HEK293 (cell line): ENCODE data around the gene IRAK4.

ENCODE experiments used
- CTCF ChIA-PET: fragments of 350-600 bp; formaldehyde crosslinking; extraction: SDS; loops from one replicate; lab custom pipeline; 2021; ENCODE audit warnings: antibody characterized with exemption; lab: Yijun Ruan, JAX
- POLR2A ChIA-PET: fragments of 300-600 bp; formaldehyde crosslinking; extraction: SDS; loops from one replicate; lab custom pipeline; 2020; ENCODE audit warnings: antibody characterized with exemption, inconsistent platforms; lab: Yijun Ruan, JAX
- H3K27ac ChIP-seq: fragments of 200-500 bp; sonication (Bioruptor generic); 2 replicates; pipeline ENCODE4 v1.5.1; 2014; ENCODE audit warnings: low read depth, low read length, control low read depth, inconsistent platforms; ENCODE audit errors: extremely low read depth
- H3K36me3 ChIP-seq, 2 experiments: fragments of 200-500 bp in 1 of 2; sonication (Bioruptor generic) in 1 of 2; 1 replicate in 1 of 2; 2 replicates in 1 of 2; pipeline ENCODE4 v1.5.1; 2014 to 2017; ENCODE audit warnings: inconsistent platforms in 2 of 2, low read length in 2 of 2; ENCODE audit not compliant: control insufficient read depth in 2 of 2, insufficient read depth in 1 of 2
- H3K4me1 ChIP-seq: fragments of 200-500 bp; sonication (Bioruptor generic); 2 replicates; pipeline ENCODE4 v1.5.1; 2014; ENCODE audit warnings: mild to moderate bottlenecking, low read length, inconsistent platforms; ENCODE audit not compliant: control insufficient read depth, insufficient read depth
- H3K4me3 ChIP-seq: 2 replicates; pipeline ENCODE4 v1.5.1; 2011; ENCODE audit warnings: low read depth, mild to moderate bottlenecking, control low read depth, low read length, moderate library complexity
- H3K9me3 ChIP-seq: fragments of 200-500 bp; sonication (Bioruptor generic); 2 replicates; pipeline ENCODE4 v1.5.1; 2014; ENCODE audit warnings: low read depth, low read length, inconsistent platforms; ENCODE audit not compliant: control insufficient read depth, insufficient read depth
- FEZF1 ChIP-seq: fragments of 450-650 bp; formaldehyde crosslinking; IDR thresholded peaks from 2 replicates; pipeline ENCODE4 v1.5.1; 2016; ENCODE audit warnings: missing biosample characterization, missing genetic modification characterization
- MEIS1 ChIP-seq: sonication (generic); formaldehyde crosslinking; IDR thresholded peaks from 2 replicates; pipeline ENCODE4 v1.8.1; 2022; ENCODE audit warnings: missing genetic modification reagents, mild to moderate bottlenecking, borderline replicate concordance
- MYNN ChIP-seq: fragments of 450-650 bp; formaldehyde crosslinking; IDR thresholded peaks from 2 replicates; pipeline ENCODE4 v1.5.1; 2016; ENCODE audit warnings: missing biosample characterization, missing genetic modification characterization, borderline replicate concordance
- ZFP37 ChIP-seq: fragments of 450-650 bp; formaldehyde crosslinking; IDR thresholded peaks from 2 replicates; pipeline ENCODE4 v1.5.1; 2016; ENCODE audit warnings: missing biosample characterization, missing genetic modification characterization
- ZFP69B ChIP-seq: fragments of 450-650 bp; formaldehyde crosslinking; IDR thresholded peaks from 2 replicates; pipeline ENCODE4 v1.5.1; 2016; ENCODE audit warnings: missing biosample characterization, missing genetic modification characterization
- ZNF121 ChIP-seq: fragments of 450-650 bp; formaldehyde crosslinking; IDR thresholded peaks from 2 replicates; pipeline ENCODE4 v1.5.1; 2016; ENCODE audit warnings: missing biosample characterization, missing genetic modification characterization
- ZNF132 ChIP-seq: fragments of 450-650 bp; formaldehyde crosslinking; IDR thresholded peaks from 2 replicates; pipeline ENCODE4 v1.5.1; 2017; ENCODE audit warnings: missing biosample characterization, missing genetic modification characterization, borderline replicate concordance
- ZNF174 ChIP-seq: fragments of 450-650 bp; formaldehyde crosslinking; IDR thresholded peaks from 2 replicates; pipeline ENCODE4 v1.5.0; 2017; ENCODE audit warnings: missing biosample characterization, mild to moderate bottlenecking, missing genetic modification characterization
- ZNF274 ChIP-seq, 2 experiments: fragments of 200-500 bp in 1 of 2; fragments of 450-650 bp in 1 of 2; sonication (Bioruptor generic) in 1 of 2; formaldehyde crosslinking in 1 of 2; IDR thresholded peaks; 2 replicates each; pipeline versions ENCODE4 v1.5.1 to v1.6.1; 2014 to 2016; ENCODE audit warnings: borderline replicate concordance in 1 of 2, inconsistent platforms in 1 of 2, low read length in 1 of 2, missing biosample characterization in 1 of 2, missing genetic modification characterization in 1 of 2
- ZNF341 ChIP-seq: fragments of 450-650 bp; formaldehyde crosslinking; IDR thresholded peaks from 2 replicates; pipeline ENCODE4; 2016; ENCODE audit warnings: low read depth, missing biosample characterization, missing genetic modification characterization
- ZNF350 ChIP-seq: fragments of 450-650 bp; formaldehyde crosslinking; IDR thresholded peaks from 2 replicates; pipeline ENCODE4 v1.5.0; 2017; ENCODE audit warnings: missing biosample characterization, mild to moderate bottlenecking, missing genetic modification characterization
- ZNF501 ChIP-seq: fragments of 450-650 bp; formaldehyde crosslinking; IDR thresholded peaks from 2 replicates; pipeline ENCODE4 v1.5.1; 2016; ENCODE audit warnings: missing biosample characterization, missing genetic modification characterization
- ZNF529 ChIP-seq: fragments of 450-650 bp; formaldehyde crosslinking; IDR thresholded peaks from 2 replicates; pipeline ENCODE4 v1.5.1; 2017; ENCODE audit warnings: missing genetic modification characterization, missing biosample characterization; ENCODE audit not compliant: insufficient replicate concordance
- ZNF548 ChIP-seq: fragments of 450-650 bp; formaldehyde crosslinking; IDR thresholded peaks from 2 replicates; pipeline ENCODE4 v1.5.1; 2016; ENCODE audit warnings: missing biosample characterization, missing genetic modification characterization
- ZNF777 ChIP-seq: fragments of 450-650 bp; formaldehyde crosslinking; IDR thresholded peaks from 2 replicates; pipeline ENCODE4 v1.5.1; 2017; ENCODE audit warnings: missing biosample characterization, missing genetic modification characterization, borderline replicate concordance
- ZNF837 ChIP-seq: fragments of 450-650 bp; formaldehyde crosslinking; IDR thresholded peaks from 2 replicates; pipeline ENCODE4 v1.5.1; 2016; ENCODE audit warnings: missing biosample characterization, missing genetic modification characterization
- TF ChIP-seq, protein P1 (sequence below): fragments of 450-650 bp; formaldehyde crosslinking; IDR thresholded peaks from 2 replicates; pipeline ENCODE4 v1.5.1; 2017; ENCODE audit warnings: missing biosample characterization, missing genetic modification characterization
- TF ChIP-seq, protein P2 (sequence below): fragments of 450-650 bp; formaldehyde crosslinking; IDR thresholded peaks from 2 replicates; pipeline ENCODE4 v1.5.1; 2016; ENCODE audit warnings: missing biosample characterization, missing genetic modification characterization
- TF ChIP-seq, protein P3 (sequence below): fragments of 450-650 bp; IDR thresholded peaks from 2 replicates; pipeline ENCODE4 v1.5.1; 2018; ENCODE audit warnings: missing biosample characterization, missing genetic modification characterization
- TF ChIP-seq, protein P4 (sequence below): fragments of 450-650 bp; formaldehyde crosslinking; IDR thresholded peaks from 2 replicates; pipeline ENCODE4 v1.5.1; 2016; ENCODE audit warnings: missing biosample characterization, missing genetic modification characterization, borderline replicate concordance
- TF ChIP-seq, protein P5 (sequence below): fragments of 450-650 bp; formaldehyde crosslinking; IDR thresholded peaks from 2 replicates; pipeline ENCODE4 v1.5.1; 2016; ENCODE audit warnings: missing biosample characterization, missing genetic modification characterization
- TF ChIP-seq, protein P6 (sequence below): fragments of 450-650 bp; formaldehyde crosslinking; IDR thresholded peaks from 2 replicates; pipeline ENCODE4 v1.5.1; 2016; ENCODE audit warnings: missing biosample characterization, missing genetic modification characterization

IRAK4 gene

DNA sequence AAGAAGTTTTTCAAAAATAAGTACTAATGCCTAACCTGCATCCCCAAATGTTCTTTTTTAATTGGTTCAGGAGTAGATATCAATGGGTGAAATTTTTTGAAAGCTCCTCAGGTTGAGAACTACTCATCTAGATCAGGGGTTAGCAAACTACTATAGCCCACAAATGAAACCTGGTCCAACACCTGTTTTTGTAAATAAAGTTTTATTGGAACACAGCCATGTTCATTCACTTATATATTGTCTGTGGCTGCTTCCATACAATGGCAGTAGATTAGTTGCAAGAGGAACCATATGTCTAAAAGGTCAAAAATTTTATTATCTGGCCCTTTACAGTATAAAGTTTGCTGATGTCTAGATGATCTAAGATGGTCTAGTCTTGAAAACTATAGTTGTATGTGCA lies 13.9 kb upstream of the IRAK4 start:
- Histone ChIP-seq H3K27ac (no peak overlapping the region), H3K4me1 (no peaks in the 10 kb centered on the region), H3K4me3 (no peak overlapping the region)
- POLR2A ChIA-PET: no interaction called here
- TF ChIP-seq ZNF174 (tag by site-specific recombination): no peak
- TF ChIP-seq ZNF121 (tag by site-specific recombination): no peak
- no peak for TF ChIP-seq ZNF548 (tag by site-specific recombination)
- TF ChIP-seq, all 188 proteins: peak for 0
- CTCF ChIA-PET: no interaction called here
- H3K9me3 ChIP-seq: no peaks in the 10 kb centered on the region
- peaks cover 27 to 50% of the 10 kb centered on the region in 2 experiments for H3K36me3 ChIP-seq

DNA sequence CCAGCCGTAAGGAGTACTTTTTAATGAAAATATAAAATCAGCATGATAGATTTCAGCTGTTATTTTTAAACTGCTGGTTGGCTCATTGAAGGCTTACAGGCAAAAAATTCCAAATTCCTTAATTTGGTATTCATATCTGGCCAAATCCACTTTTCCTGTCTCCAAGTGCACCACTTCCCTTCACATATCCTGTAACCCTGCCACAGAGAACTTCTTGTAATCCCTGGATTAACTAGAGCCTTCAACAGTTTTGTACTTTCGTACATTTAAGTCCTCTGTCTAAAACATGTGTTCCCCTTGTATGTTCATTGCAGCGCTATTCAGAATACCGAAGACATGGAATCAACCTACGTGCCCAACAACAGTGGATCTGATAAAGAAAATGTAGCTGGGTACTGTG lies 9.7 kb upstream of the IRAK4 start:
- ChIA-PET CTCF (no interaction called here), POLR2A (no interaction called here)
- Histone ChIP-seq H3K36me3 (peaks cover 16 to 28% of the 10 kb centered on the region in 2 experiments), H3K27ac (no peak overlapping the region), H3K9me3 (no peaks in the 10 kb centered on the region), H3K4me3 (no peak overlapping the region), H3K4me1 (no peaks in the 10 kb centered on the region)
- TF ChIP-seq ZNF121 (tag by site-specific recombination) (no peak), ZNF132 (tag by site-specific recombination) (no peak), FEZF1 (no peak), ZNF350 (no peak)
- TF ChIP-seq, protein P1, sequence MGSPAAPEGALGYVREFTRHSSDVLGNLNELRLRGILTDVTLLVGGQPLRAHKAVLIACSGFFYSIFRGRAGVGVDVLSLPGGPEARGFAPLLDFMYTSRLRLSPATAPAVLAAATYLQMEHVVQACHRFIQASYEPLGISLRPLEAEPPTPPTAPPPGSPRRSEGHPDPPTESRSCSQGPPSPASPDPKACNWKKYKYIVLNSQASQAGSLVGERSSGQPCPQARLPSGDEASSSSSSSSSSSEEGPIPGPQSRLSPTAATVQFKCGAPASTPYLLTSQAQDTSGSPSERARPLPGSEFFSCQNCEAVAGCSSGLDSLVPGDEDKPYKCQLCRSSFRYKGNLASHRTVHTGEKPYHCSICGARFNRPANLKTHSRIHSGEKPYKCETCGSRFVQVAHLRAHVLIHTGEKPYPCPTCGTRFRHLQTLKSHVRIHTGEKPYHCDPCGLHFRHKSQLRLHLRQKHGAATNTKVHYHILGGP (tag by site-specific recombination): no peak
- TF ChIP-seq, protein P2, sequence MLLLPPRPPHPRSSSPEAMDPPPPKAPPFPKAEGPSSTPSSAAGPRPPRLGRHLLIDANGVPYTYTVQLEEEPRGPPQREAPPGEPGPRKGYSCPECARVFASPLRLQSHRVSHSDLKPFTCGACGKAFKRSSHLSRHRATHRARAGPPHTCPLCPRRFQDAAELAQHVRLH (tag by site-specific recombination): no peak
- TF ChIP-seq, protein P3, sequence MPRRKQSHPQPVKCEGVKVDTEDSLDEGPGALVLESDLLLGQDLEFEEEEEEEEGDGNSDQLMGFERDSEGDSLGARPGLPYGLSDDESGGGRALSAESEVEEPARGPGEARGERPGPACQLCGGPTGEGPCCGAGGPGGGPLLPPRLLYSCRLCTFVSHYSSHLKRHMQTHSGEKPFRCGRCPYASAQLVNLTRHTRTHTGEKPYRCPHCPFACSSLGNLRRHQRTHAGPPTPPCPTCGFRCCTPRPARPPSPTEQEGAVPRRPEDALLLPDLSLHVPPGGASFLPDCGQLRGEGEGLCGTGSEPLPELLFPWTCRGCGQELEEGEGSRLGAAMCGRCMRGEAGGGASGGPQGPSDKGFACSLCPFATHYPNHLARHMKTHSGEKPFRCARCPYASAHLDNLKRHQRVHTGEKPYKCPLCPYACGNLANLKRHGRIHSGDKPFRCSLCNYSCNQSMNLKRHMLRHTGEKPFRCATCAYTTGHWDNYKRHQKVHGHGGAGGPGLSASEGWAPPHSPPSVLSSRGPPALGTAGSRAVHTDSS (tag by site-specific recombination): no peak

DNA sequence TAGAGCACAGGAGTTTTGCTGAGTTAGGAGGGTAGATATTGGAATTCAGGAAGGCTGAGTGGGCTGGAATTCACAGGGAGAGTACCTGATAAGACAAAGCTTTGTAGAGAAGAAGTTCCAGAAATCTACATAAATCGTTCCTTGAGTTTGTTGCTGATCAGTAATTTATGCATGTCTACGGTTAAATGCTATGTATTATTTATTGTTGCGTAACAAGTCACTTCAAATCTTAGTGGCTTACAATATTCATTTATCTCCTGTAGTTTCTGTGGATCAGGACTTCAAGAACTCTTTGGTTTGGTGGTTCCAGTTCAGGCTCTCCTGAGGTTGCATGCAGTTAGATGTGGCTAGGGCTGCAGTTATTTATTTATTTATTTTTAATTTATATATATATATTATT lies 7.9 kb upstream of the IRAK4 start:
- Histone ChIP-seq H3K4me3 (no peak overlapping the region), H3K4me1 (no peaks in the 10 kb centered on the region), H3K27ac (no peak overlapping the region), H3K9me3 (no peaks in the 10 kb centered on the region), H3K36me3 (peaks cover 7 to 22% of the 10 kb centered on the region in 2 experiments)
- ChIA-PET POLR2A (no interaction called here), CTCF (no interaction called here)
- TF ChIP-seq ZNF274 (IDR thresholded peaks at IDR 0.05; ENCODE audit: low read length) (no peak), ZNF274 (tag by site-specific recombination; IDR thresholded peaks at IDR 0.05; ENCODE audit: borderline replicate concordance) (no peak), ZNF777 (tag by site-specific recombination) (no peak), MEIS1 (CRISPR knock-in tag) (no peak), ZNF529 (no peak), ZFP69B (tag by site-specific recombination) (no peak), ZNF341 (no peak), ZNF837 (no peak), ZNF501 (tag by site-specific recombination) (no peak), ZFP37 (tag by site-specific recombination) (no peak), MYNN (tag by site-specific recombination) (no peak)
- TF ChIP-seq, protein P4, sequence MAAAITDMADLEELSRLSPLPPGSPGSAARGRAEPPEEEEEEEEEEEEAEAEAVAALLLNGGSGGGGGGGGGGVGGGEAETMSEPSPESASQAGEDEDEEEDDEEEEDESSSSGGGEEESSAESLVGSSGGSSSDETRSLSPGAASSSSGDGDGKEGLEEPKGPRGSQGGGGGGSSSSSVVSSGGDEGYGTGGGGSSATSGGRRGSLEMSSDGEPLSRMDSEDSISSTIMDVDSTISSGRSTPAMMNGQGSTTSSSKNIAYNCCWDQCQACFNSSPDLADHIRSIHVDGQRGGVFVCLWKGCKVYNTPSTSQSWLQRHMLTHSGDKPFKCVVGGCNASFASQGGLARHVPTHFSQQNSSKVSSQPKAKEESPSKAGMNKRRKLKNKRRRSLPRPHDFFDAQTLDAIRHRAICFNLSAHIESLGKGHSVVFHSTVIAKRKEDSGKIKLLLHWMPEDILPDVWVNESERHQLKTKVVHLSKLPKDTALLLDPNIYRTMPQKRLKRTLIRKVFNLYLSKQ: no peak
- TF ChIP-seq, protein P5, sequence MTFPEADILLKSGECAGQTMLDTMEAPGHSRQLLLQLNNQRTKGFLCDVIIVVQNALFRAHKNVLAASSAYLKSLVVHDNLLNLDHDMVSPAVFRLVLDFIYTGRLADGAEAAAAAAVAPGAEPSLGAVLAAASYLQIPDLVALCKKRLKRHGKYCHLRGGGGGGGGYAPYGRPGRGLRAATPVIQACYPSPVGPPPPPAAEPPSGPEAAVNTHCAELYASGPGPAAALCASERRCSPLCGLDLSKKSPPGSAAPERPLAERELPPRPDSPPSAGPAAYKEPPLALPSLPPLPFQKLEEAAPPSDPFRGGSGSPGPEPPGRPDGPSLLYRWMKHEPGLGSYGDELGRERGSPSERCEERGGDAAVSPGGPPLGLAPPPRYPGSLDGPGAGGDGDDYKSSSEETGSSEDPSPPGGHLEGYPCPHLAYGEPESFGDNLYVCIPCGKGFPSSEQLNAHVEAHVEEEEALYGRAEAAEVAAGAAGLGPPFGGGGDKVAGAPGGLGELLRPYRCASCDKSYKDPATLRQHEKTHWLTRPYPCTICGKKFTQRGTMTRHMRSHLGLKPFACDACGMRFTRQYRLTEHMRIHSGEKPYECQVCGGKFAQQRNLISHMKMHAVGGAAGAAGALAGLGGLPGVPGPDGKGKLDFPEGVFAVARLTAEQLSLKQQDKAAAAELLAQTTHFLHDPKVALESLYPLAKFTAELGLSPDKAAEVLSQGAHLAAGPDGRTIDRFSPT (tag by site-specific recombination): no peak
- TF ChIP-seq, protein P6, sequence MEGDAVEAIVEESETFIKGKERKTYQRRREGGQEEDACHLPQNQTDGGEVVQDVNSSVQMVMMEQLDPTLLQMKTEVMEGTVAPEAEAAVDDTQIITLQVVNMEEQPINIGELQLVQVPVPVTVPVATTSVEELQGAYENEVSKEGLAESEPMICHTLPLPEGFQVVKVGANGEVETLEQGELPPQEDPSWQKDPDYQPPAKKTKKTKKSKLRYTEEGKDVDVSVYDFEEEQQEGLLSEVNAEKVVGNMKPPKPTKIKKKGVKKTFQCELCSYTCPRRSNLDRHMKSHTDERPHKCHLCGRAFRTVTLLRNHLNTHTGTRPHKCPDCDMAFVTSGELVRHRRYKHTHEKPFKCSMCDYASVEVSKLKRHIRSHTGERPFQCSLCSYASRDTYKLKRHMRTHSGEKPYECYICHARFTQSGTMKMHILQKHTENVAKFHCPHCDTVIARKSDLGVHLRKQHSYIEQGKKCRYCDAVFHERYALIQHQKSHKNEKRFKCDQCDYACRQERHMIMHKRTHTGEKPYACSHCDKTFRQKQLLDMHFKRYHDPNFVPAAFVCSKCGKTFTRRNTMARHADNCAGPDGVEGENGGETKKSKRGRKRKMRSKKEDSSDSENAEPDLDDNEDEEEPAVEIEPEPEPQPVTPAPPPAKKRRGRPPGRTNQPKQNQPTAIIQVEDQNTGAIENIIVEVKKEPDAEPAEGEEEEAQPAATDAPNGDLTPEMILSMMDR (tag by site-specific recombination): no peak
